GM11168 (cell line): Measurements from ENCODE around the gene SLITRK2.

Experiments
- in situ Hi-C: fragments of 300-500 bp; cut with MboI; formaldehyde crosslinking; loops from one replicate; pipeline ENCODE4 v1.12.0; 2022; ENCODE audit warnings: low sequenced_read_pairs; ENCODE audit not compliant: unreplicated experiment

The SLITRK2 gene, protein sequence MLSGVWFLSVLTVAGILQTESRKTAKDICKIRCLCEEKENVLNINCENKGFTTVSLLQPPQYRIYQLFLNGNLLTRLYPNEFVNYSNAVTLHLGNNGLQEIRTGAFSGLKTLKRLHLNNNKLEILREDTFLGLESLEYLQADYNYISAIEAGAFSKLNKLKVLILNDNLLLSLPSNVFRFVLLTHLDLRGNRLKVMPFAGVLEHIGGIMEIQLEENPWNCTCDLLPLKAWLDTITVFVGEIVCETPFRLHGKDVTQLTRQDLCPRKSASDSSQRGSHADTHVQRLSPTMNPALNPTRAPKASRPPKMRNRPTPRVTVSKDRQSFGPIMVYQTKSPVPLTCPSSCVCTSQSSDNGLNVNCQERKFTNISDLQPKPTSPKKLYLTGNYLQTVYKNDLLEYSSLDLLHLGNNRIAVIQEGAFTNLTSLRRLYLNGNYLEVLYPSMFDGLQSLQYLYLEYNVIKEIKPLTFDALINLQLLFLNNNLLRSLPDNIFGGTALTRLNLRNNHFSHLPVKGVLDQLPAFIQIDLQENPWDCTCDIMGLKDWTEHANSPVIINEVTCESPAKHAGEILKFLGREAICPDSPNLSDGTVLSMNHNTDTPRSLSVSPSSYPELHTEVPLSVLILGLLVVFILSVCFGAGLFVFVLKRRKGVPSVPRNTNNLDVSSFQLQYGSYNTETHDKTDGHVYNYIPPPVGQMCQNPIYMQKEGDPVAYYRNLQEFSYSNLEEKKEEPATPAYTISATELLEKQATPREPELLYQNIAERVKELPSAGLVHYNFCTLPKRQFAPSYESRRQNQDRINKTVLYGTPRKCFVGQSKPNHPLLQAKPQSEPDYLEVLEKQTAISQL

DNA sequence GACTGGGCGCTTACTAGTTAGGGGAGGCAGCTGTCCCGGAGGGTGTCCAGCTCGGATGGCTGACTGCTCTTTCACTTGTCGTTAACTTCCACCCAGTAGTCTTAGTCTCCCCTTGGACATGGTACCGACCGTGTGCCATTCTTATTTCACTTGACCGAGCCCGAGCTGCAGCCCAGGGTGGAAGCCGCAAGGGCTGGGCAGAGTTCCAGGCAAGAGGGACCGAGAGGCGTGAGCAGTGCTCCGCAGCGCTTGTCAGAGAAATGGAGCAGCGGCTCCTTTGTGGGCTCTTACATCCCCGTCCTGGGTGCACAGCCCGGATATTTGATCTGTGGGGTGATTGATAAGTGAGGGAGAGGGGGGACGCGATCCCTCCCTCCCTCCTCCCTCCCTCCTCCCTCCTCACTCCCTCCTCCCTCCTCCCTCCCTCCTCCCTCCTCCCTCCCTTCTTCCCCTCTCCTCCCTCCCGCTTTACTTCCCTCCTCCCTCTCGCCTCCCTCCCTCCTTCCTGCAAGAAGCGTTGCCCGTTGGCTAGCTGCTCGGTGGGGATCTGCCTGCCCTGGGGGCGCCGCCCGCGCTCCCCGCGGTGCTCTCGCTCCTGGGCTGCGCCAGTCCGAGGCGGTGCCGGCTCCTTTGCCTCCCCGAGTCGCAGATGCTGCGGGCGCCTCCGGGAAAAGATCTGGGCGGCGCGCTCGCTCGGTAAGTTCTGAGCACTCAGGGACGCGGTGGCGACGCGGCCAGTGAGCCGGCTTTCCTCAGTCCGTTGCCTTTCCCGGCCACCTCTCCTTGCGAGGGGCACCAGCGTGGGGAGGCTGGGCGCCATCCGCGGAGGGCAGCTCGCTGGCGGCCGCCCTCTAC, at the start of gene SLITRK2:
Gene SLITRK2 (plus strand): TSS at position 499 of the 855 bp plus-strand sequence. CDS start 4,597 bp downstream, outside the sequence.
- in situ Hi-C loops, result no loop called here

DNA sequence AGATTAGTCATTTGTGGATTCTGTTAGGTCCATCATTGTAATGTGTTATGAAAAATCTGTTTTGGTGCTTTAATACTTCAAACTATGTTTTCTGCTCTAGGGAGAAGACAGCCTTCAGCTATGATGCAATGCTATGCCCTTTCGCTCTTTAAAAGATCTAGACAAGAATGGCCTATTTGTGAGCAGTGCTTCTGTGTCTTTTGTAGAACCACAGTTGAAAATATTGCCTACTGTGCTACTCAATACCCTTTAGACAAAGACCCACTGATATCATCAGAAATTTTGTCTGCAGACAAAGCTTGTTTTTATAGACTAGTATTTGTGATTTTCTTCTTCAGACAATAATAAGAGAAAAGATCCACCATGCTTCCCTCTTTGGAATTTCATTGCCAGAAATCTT, 44.6 kb upstream of the SLITRK2 start:
- in situ Hi-C loops, result no loop called here

DNA sequence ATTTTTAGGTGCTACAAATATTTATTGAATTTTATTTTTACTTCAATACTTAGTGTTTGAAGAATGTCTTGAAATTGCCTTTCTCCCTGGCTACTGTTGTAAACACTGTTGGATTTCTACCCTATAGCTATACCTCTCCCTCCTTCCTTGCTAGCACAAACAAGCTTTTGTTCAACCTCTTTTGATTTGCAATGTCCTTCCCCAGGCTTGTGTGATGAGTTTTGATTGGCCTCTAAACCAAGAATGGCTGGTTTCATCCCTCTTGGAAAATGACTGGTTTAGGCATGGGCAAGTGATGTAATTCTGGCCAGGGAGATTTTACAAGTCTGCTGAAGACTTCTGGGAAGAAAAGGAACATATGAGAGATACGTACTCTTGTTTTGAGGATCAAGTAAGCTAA, 25.3 kb upstream of the SLITRK2 start:
- in situ Hi-C loops, result no loop called here

DNA sequence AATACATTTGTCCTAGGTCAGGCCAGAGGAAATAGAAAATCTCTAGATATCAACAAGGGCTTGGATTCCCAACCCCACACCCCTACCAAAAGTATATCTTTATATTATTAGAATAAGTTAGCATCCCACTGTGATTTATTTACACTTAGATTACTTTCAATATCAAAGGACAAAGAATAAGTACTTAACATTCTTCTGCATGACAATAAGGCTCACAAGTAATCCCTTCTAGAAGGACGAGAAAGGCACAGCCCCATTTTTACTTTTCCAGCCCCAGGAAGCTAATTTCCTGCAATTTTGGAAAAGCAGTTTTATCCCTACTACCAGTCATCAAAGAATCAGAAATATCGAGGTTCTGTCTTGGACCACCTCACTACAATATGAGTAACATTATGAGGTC, 14.1 kb upstream of the SLITRK2 start:
- in situ Hi-C loops, result no loop called here

DNA sequence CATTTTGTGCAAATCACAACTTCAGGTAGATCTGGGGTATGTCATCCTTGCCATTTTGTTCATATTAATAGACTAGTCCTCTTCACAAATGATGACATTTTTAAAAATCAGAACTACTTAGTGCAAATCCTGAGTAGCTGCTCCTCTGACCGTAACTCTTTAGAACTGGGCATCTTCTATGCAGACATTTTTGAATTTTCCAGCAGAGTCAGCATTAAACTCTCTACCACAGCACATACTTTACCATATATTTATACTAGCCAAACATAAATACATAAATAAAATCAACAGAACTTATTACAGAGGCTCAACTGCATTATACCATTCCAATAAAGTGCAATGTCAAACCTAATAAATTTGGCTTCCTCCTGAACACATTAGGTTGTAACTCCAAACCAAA, 4.5 kb upstream of the SLITRK2 start:
- in situ Hi-C loops, result no loop called here

DNA sequence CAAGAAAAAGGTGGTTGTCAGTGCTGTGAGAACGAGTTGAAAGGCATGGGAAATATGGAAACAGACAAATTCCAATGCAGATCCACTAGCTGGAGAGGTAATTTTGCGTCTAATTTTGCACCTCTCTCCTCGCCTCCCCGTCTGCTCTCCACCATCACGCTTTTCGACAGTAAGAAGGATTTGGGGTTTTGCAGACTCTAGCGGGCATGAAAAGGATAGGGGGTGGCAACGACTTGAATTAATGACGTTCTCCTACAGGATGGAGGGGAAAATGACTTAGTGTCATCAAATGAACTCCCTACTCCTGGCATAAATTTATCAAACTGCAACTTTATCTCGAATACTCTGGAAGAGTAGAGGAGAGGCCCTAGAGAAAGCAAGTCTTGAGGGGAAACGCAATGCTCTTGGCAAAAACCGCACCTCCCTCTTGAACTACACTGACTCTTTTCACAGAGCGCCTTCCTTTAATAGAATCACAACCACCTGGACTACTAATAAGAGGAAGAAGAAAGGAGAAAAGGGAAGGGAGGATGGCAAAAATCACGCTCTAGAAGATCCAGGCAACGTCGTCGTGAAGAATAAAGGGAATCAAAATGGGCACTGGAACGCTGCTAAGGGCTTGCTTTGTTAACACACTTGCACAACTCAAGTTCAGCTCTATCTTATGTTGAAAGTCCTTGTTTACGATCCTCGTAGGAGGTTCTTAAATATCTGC, 871 bp upstream of the SLITRK2 start:
- in situ Hi-C loops, result no loop called here

DNA sequence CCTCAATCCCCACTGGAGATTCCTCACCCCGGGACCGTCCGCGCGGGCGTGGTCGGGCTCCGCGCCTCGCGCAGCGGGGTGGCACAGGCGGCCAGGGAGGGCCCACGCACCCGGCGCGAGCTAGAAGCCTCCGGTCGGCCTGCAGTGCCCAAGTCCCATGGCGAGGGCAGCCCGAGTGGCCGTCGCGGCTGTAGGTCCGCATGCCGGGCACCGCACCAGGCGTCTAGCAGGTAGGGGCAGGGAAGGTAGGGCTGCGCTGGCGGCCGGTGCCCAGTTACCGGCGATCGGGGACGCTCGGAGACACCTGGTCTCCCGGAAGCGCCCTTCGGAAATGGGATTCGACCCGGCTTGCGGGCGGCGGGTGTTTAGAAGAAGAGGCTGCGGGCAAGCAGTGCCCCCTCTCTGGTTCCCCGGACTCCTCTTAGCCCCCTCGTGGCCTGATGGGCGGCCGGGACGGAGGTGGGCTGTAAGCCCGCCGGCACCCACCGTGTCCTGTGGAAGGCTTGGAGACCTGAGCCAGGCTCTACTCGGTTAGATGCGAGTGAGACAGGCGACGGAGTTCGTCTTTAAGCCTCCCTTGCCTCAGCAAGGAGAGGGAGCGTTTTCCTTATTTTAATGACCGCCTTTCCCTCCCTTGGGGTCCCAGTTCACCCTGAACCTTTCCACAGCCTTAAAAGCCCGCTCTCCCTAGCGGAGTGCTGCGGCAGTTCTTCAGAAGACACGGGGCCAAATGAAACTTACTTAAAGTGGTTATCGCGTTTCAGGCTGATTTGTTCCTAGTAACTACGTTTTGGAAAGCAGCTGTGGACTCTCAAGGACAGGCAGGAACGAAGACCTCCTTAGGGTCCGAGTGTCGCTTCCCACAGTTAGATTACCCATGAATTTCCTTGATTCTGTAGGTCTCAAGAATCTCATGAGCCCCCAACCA, 821 bp downstream of the SLITRK2 start:
- in situ Hi-C loops, result no loop called here

DNA sequence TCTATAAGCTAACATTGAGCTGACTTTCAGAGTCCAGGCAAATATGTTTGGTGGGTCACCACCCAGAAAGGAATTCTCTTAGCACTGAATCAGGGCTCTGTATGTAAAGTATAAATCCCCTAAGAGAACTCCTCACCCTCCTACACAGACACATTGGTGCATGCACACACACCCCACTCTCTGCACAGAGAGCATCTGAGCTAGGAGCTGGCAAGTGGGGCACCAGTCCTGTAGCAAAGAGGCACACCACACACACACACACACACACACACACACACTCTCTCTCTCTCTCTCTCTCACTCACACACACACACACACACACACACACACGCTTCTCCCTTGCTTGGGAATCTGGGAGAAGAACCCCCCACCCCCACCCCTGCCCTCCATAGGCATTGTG, 3.2 kb downstream of the SLITRK2 start:
- in situ Hi-C loops, result no loop called here

DNA sequence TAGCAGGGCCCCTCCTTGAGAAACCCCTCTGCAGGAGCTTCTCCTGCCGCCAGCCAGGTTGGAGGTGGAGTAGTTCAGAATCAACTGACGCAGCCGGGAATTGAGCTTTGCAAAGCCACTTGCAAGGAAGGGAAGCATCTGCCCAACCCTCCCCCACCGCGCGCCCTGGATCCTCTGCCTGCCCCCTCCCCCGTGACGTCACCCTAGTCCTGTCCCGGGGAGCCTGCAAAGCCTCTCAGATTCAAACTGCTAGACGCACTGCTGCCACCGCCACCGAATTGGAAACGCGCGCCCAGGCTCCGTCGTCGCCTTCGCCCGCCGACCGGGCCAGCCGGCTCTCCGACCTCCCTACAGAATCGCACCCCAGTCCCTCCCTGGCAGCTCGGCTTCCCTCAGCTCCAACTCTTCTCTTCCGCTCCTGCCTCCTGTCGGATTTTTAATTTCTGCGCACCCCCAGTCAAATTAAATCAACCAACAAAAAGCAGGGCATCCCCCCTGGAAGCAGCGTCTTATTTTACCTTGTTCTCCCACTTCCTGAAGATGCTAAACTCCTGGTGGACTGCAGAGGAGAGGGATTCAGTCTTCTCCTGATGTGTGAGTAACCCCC, 3.8 kb downstream of the SLITRK2 start:
- in situ Hi-C loops, result no loop called here

DNA sequence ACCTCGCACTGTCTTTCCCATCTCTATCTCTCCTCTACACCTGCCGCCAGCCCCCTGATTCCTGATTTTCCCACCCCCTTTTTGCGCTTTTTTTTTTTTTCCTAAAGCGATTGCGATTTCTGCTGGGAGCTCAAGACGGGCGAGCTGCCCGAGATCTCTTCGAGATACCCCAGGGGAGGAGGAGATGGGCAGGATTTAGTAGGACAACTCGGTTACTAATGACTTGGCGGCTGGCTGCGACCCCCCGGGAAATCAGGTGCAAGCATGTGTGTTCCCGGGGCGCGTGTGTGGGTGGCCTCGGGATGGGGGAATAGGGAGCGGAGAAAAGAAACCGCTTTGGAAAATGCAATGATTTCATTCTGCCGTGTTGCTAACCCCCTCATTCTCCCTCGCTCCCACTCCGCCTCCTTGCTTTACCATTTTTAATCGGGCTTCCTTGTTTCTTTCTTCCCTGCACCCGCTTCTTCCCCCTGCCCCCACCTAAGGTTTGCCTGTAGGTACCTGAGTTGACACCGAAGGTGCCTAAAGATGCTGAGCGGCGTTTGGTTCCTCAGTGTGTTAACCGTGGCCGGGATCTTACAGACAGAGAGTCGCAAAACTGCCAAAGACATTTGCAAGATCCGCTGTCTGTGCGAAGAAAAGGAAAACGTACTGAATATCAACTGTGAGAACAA, 4.4 kb downstream of the SLITRK2 start:
- in situ Hi-C loops, result no loop called here

DNA sequence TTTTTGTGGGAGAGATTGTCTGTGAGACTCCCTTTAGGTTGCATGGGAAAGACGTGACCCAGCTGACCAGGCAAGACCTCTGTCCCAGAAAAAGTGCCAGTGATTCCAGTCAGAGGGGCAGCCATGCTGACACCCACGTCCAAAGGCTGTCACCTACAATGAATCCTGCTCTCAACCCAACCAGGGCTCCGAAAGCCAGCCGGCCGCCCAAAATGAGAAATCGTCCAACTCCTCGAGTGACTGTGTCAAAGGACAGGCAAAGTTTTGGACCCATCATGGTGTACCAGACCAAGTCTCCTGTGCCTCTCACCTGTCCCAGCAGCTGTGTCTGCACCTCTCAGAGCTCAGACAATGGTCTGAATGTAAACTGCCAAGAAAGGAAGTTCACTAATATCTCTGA, 5.5 kb downstream of the SLITRK2 start:
- in situ Hi-C loops, result no loop called here

DNA sequence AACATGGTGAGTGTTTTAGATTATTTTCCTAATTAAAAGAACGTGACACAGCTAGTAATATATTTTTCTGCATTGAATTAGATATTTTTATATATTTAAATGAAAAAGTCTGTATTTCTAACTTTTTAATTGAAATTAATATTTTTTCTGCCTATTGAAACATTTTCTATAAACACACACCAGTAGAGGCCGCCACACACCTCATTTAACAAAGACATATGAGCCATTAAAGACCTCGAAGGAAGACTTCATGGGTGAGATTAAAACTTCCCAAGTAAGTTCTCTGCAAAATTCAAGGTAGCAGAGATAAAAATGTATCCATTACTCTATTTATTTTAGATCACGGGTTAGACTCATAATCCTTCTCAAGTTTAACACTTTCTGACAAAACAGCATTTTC, 8.3 kb downstream of the SLITRK2 start:
- in situ Hi-C loops, result no loop called here

DNA sequence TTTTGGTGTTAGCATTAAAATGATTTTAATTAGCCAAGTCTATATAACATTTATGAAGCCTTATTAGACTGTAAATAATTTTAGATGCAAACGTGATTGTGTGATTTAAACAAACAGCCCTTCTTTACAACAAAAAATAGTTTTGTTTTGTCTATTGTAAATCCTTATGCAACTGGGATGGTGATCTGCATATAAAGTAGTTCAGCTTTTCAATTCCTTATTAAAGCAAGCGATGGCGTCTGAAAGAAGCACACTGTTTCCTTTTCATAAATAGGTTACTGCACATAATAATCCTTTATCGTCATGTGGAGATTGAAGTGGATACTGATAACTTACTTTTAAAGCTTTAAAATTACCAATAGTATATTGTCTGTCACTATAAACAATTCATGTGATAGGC, 8.8 kb downstream of the SLITRK2 start:
- in situ Hi-C loops, result no loop called here

DNA sequence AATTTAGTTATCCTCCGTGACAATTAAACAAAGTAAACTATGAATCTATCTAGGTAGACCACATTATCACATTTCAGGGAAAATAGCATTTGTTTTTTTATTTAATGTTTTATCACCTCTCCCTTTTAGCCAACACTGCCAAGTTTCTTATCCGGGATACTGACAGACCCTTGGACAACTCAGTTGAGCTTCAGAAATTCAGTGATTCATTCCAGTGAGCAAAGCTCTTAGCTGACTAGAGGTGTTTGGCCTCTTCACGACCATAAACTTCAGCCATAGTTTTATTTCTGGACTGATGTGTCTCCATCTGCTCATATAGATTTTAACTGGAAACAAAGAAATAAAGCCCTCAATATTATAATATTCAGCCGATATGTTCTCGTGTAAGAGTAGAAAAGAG, 15.2 kb downstream of the SLITRK2 start:
- in situ Hi-C loops, result no loop called here

DNA sequence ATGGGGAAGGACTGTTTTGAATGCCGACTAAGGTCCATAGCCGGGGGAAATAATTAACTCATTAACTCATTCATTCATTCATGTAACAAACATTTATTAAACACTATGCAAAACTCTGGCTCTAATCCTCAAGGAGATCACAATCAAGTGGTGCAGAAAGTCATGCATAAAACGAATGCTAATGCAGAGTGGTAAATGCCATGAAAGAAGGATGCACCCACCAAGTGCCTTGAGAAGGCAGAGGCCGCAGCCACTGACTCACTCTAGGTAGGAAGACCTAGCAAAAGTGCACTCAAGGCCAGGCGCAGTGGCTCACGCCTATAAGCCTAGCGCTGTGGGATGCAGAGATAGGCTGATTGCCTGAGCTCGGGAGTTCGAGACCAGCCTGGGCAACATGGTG, 22.9 kb downstream of the SLITRK2 start:
- in situ Hi-C loops, result no loop called here

DNA sequence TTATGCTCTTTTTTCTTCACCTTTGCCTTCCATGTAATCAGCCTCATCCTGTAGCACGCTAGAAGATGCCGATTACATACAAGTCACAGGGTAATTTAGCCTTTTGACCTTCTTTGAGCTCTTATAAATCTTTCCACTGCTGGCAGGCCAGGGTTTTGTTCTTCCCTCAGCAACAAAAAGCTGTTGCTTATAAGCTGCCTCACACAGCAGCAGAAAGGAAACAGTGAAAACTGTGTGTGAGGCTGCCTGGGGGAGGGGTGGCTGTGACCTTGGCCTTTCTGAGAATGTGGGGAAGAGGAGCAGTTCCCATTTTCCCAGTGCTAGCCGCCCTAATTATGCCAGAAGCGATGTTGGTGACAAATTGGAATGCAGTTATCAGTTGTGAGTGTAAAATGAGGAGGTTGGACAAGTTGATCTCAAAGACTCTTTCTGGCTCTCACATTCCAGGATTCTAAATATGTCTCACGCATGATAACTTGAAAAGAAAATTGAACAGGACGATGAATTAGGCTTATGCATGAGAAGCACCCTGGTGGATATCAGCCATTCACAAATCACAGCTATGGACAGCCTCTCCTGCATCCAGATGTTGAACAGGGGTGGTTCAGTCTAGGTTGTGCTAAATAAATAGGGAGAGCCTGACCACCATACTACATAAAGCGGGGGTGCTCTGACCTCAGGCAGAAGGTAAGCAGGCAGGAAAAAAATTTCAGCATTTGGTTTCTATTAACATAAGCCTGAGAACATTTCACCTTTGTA, 25.7 kb downstream of the SLITRK2 start:
- in situ Hi-C loops, result no loop called here

DNA sequence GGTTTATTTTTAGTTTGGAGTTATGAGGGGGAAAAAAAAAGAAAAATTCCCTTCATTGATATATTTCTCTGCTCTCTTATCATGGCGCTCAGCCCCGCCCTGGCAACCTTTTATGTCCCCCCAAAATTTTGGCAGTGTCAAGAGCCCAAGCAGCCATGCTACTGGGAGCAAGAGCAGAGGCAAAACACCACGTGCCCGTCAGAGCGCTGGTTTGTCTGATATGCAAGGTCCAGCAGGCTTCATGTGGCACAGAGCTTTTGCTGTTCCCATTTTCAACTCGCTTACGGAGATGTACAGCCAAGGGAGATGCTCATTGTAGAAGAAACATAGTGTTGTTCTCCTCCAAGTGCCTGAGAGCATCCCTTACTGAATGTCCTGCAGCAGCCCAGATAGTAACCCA, 27.3 kb downstream of the SLITRK2 start:
- in situ Hi-C loops, result no loop called here
